ENCODE measurements around the gene PTGR2.
A peak's percentile ranks its signal among the peaks of the same experiment; 100 is the strongest.
"Not testable (repeated sequence)": the region's sequence is repeated elsewhere in the genome, so short reads cannot be mapped to it uniquely, and the experiment has no call there.

Gene PTGR2

GRCh38 chr14:73833530-73834260 is 17.9 kb upstream of the PTGR2 start:
- no peak for DNase-seq

GRCh38 chr14:73834261-73834625 is 17.4 kb upstream of the PTGR2 start:
- DNase-seq = no peak

GRCh38 chr14:73838293-73839034 is 13.2 kb upstream of the PTGR2 start:
- not testable (repeated sequence) for DNase-seq

- DNase-seq = no peak
Measured at GRCh38 chr14:73842201-73842600, 9.4 kb upstream of the PTGR2 start.

- no peak for DNase-seq
Measured at GRCh38 chr14:73842851-73843250, 8.8 kb upstream of the PTGR2 start.

- no peak for DNase-seq
Measured at GRCh38 chr14:73843296-73843695, 8.3 kb upstream of the PTGR2 start.

- no peak for DNase-seq
Measured at GRCh38 chr14:73846947-73847346, 4.7 kb upstream of the PTGR2 start.

GRCh38 chr14:73851000-73851399 is 631 bp upstream of the PTGR2 start:
- no peak for DNase-seq

- DNase-seq = no peak
Measured at GRCh38 chr14:73859145-73859544, 7.5 kb downstream of the PTGR2 start.

GRCh38 chr14:73861073-73861472 is 9.4 kb downstream of the PTGR2 start:
- DNase-seq = no peak

GRCh38 chr14:73862480-73862879 is 10.8 kb downstream of the PTGR2 start:
- DNase-seq = no peak

- no peak for DNase-seq
Measured at GRCh38 chr14:73863209-73863608, 11.6 kb downstream of the PTGR2 start.

GRCh38 chr14:73865534-73866113 is 14.0 kb downstream of the PTGR2 start:
- DNase-seq = no peak

- not testable (repeated sequence) for DNase-seq
Measured at GRCh38 chr14:73869754-73870153, 18.1 kb downstream of the PTGR2 start.

- DNase-seq = no peak
Measured at GRCh38 chr14:73870525-73871235, 19.0 kb downstream of the PTGR2 start.

GRCh38 chr14:73873660-73874059 is 22.0 kb downstream of the PTGR2 start:
- no peak for DNase-seq

- DNase-seq = no peak
Measured at GRCh38 chr14:73877790-73878189, 26.2 kb downstream of the PTGR2 start.

- no peak for DNase-seq
Measured at GRCh38 chr14:73878436-73878835, 26.8 kb downstream of the PTGR2 start.

GRCh38 chr14:73879027-73879426 is 27.4 kb downstream of the PTGR2 start:
- DNase-seq = no peak

- no peak for DNase-seq
Measured at GRCh38 chr14:73884438-73885190, 33.0 kb downstream of the PTGR2 start.

GRCh38 chr14:73886449-73887317 is 35.1 kb downstream of the PTGR2 start, which contains the start of gene ZNF410:
Gene ZNF410 (plus strand): TSS chr14:73886859. CDS start chr14:73892176, 5,317 bp downstream.
- peak; percentile 88 for DNase-seq

GRCh38 chr14:73887318-73887616 is 35.6 kb downstream of the PTGR2 start:
- no peak for DNase-seq

Measured in NCI-H1048 (cell line).